HepG2 (cell line): ENCODE results near the gene TPPP3. TPM values are rescaled to one million over a fixed set of nuclear protein-coding genes. Genes with fewer than 3 reads are reported as not detected.
"Not testable (repeated sequence)": the region's sequence is repeated elsewhere in the genome, so short reads cannot be mapped to it uniquely, and the experiment has no call there.

Source experiments
- ATAC-seq: fragments of 200-7000 bp; cut with Tn5 transposase; 3 replicates; pipeline ENCODE4 v1.9.1; 2020; ENCODE audit warnings: mild to moderate bottlenecking, moderate library complexity
- BruUV-seq: library from RNA; stranded (reverse); fragments of 400-500 nt; replicated peaks from 2 replicates; lab custom pipeline; 2021; lab: Mats Ljungman, UMichigan
- CTCF ChIA-PET: fragments of 300-600 bp; formaldehyde crosslinking; extraction: SDS; loops from one replicate; lab custom pipeline; 2021; ENCODE audit warnings: low total read pairs, inconsistent platforms, low intra/inter-chr PET ratio; lab: Yijun Ruan, JAX
- POLR2A ChIA-PET: fragments of 350-600 bp; sonication (Branson Sonifier 250); formaldehyde crosslinking; loops from one replicate; lab custom pipeline; 2020; ENCODE audit warnings: antibody characterized with exemption, inconsistent platforms; lab: Yijun Ruan, JAX
- DNase-seq: peaks from one replicate; pipeline ENCODE4 v3.0.0-alpha.2; 2015; ENCODE audit warnings: low spot score
- FAIRE-seq: peaks from 3 replicates; lab custom pipeline; 2011; peaks lifted over from hg19 to GRCh38; lab: Jason Lieb, UNC
- H2AFZ ChIP-seq: one replicate; pipeline ENCODE4 v1.6.1; 2011; ENCODE audit warnings: low read length, inconsistent platforms
- H3K27ac ChIP-seq: fragments of 300-600 bp; 3 replicates; pipeline ENCODE4 v1.8.0; 2011; ENCODE audit warnings: mixed run types, mild to moderate bottlenecking, mixed read lengths, low read length, inconsistent platforms; ENCODE audit not compliant: insufficient read depth; ENCODE audit errors: extremely low read length
- H3K27me3 ChIP-seq, 2 experiments: fragments of 200-600 bp in 1 of 2; 2 replicates in 1 of 2; 3 replicates in 1 of 2; pipeline versions ENCODE4 v1.6.0 to v1.8.0; 2011; ENCODE audit warnings: low read length in 2 of 2, mild to moderate bottlenecking in 2 of 2, moderate library complexity in 2 of 2, inconsistent platforms in 1 of 2; ENCODE audit not compliant: insufficient read depth in 2 of 2, control insufficient read depth in 1 of 2
- H3K36me3 ChIP-seq, 2 experiments: fragments of 200-600 bp in 1 of 2; replicated peaks in 1 of 2; 2 replicates in 1 of 2; 3 replicates in 1 of 2; pipeline versions ENCODE4 v1.5.1 to v1.8.0; 2011; ENCODE audit warnings: low read length in 2 of 2, inconsistent platforms in 1 of 2; ENCODE audit not compliant: insufficient read depth in 2 of 2, control insufficient read depth in 1 of 2
- H3K4me1 ChIP-seq: 2 replicates; pipeline ENCODE4 v1.5.1; 2012; ENCODE audit warnings: low read length, inconsistent platforms; ENCODE audit not compliant: insufficient read depth
- H3K4me2 ChIP-seq: 2 replicates; pipeline ENCODE4 v1.6.0; 2011; ENCODE audit warnings: low read depth, low read length, inconsistent platforms
- H3K4me3 ChIP-seq, 3 experiments: fragments of 200-600 bp in 1 of 3; sonication (generic), shearing (Covaris generic) in 1 of 3; replicated peaks in 1 of 3; 2 replicates each; pipeline ENCODE4 v1.5.1; 2011 to 2016; ENCODE audit warnings: low read length in 3 of 3, inconsistent platforms in 2 of 3, low read depth in 2 of 3, mild to moderate bottlenecking in 2 of 3, control low read depth in 1 of 3, mixed read lengths in 1 of 3; ENCODE audit not compliant: insufficient read depth in 1 of 3
- H3K79me2 ChIP-seq: one replicate; pipeline ENCODE4 v1.6.1; 2011; ENCODE audit warnings: low read length, inconsistent platforms; ENCODE audit not compliant: insufficient read depth
- H3K9ac ChIP-seq: 2 replicates; pipeline ENCODE4 v1.6.0; 2011; ENCODE audit warnings: mild to moderate bottlenecking, low read depth, low read length, inconsistent platforms; ENCODE audit not compliant: insufficient read depth
- H3K9me3 ChIP-seq: 2 replicates; pipeline ENCODE4 v1.5.1; 2012; ENCODE audit warnings: mild to moderate bottlenecking, low read length
- H4K20me1 ChIP-seq: 2 replicates; pipeline ENCODE4 v1.6.0; 2011; ENCODE audit warnings: inconsistent platforms, mild to moderate bottlenecking, low read length, moderate library complexity; ENCODE audit not compliant: insufficient read depth
- FOXA1 ChIP-seq, 2 experiments: fragments of 450-650 bp in 1 of 2; sonication (generic) in 1 of 2; formaldehyde crosslinking in 1 of 2; IDR thresholded peaks; 2 replicates each; pipeline versions ENCODE4 v1.4.0 to v1.6.1; 2016 to 2020; ENCODE audit warnings: missing genetic modification reagents in 1 of 2
- IRF1 ChIP-seq: sonication (generic); formaldehyde crosslinking; IDR thresholded peaks from 2 replicates; pipeline ENCODE4 v1.4.0; 2020; ENCODE audit warnings: low read depth, mild to moderate bottlenecking, missing genetic modification reagents
- RAD51 ChIP-seq: fragments of 450-650 bp; IDR thresholded peaks from 2 replicates; pipeline ENCODE4 v1.6.1; 2016; ENCODE audit warnings: borderline replicate concordance
- ZNF350 ChIP-seq: sonication (generic); formaldehyde crosslinking; IDR thresholded peaks from 2 replicates; pipeline ENCODE4 v1.4.0; 2020; ENCODE audit warnings: mild to moderate bottlenecking, low read depth, missing genetic modification reagents, borderline replicate concordance
- WGBS: methylation state at CpG from one replicate; pipeline ENCODE4 v1.1.6; 2017; ENCODE audit warnings: low lambda C conversion rate; 5-methylcytosine and 5-hydroxymethylcytosine counted together
- in situ Hi-C: cut with HindIII; loops from 2 replicates; pipeline ENCODE4 v1.10.0; 2017; ENCODE audit warnings: low pct_unique_long_range_greater_than_20kb; ENCODE audit not compliant: extremely low pct_ligation_motif_present
- intact Hi-C: fragments of 100-400 bp; cut with micrococcal nuclease; formaldehyde crosslinking; loops from one replicate; pipeline ENCODE4 v1.10.0; 2022; ENCODE audit not compliant: unreplicated experiment
- polyA plus RNA-seq, 8 experiments: library from polyadenylated mRNA; depleted of rRNA in 3 of 8; stranded (reverse) in 7 of 8; unstranded in 1 of 8; fragments of >200 nt; fragmentation: Illumina TruSeq in 4 of 8; extraction: Trizol in 4 of 8; gene quantifications; 2 replicates each; pipeline versions ENCODE4 v1.2.1 to v1.2.3, GENCODE V29; 2011 to 2016; ENCODE audit warnings: low read depth in 4 of 8, missing spikeins in 1 of 8, mixed read lengths in 1 of 8; ENCODE audit not compliant: insufficient read depth in 1 of 8
- total RNA-seq, 5 experiments: library from RNA; depleted of rRNA; stranded (reverse); fragments of >200 nt; fragmentation: Illumina TruSeq; extraction: Trizol; gene quantifications; 2 replicates each; pipeline ENCODE4 v1.2.3, GENCODE V29; 2016; ENCODE audit warnings: low read depth in 1 of 5
- TF ChIP-seq, protein P1 (sequence below): sonication (generic); formaldehyde crosslinking; IDR thresholded peaks from 2 replicates; pipeline ENCODE4 v1.9.0; 2021; ENCODE audit warnings: missing genetic modification reagents, borderline replicate concordance

TPPP3 gene
- total and polyA plus RNA-seq, 2 of the 13 experiments (the other 11 are each of a cell fraction or from before 2014, with no cell fraction given): 0.16 to 0.44 TPM

DNA sequence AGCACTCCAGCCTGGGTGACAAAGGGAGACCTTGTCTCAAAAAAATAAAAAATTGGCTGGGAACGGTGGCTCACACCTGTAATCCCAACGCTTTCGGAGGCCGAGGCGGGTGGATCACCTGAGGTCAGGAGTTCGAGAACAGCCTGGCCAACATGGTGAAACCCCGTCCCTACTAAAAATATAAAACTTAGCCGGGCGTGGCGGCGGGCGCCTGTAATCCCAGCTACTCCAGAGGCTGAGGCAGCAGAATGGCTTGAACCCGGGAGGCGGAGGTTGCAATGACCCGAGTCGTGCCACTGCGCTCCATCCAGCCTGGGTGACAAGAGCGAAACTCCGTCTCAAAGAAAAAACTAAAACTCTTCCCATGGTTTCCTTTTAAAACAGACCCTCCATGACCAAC, 22.1 kb upstream of the TPPP3 start:
- in situ Hi-C loops: not testable (repeated sequence)
- H2AFZ ChIP-seq: peak overlapping the region; percentile 57
- BruUV-seq: TSS peak; percentile 62

GRCh38 chr16:67413978-67414911, 20.9 kb upstream of the TPPP3 start:
- no peaks in the 10 kb centered on the region for H3K36me3 ChIP-seq
- H3K27ac ChIP-seq: no peak overlapping the region
- no peak for TF ChIP-seq RAD51
- TF ChIP-seq IRF1 (CRISPR knock-in tag): no peak
- TF ChIP-seq FOXA1 (IDR thresholded peaks at IDR 0.05): no peak
- TF ChIP-seq FOXA1 (CRISPR knock-in tag; IDR thresholded peaks at IDR 0.05): peak; percentile 38; the same call in 1 of the 2 replicates
- TF ChIP-seq, protein P1, sequence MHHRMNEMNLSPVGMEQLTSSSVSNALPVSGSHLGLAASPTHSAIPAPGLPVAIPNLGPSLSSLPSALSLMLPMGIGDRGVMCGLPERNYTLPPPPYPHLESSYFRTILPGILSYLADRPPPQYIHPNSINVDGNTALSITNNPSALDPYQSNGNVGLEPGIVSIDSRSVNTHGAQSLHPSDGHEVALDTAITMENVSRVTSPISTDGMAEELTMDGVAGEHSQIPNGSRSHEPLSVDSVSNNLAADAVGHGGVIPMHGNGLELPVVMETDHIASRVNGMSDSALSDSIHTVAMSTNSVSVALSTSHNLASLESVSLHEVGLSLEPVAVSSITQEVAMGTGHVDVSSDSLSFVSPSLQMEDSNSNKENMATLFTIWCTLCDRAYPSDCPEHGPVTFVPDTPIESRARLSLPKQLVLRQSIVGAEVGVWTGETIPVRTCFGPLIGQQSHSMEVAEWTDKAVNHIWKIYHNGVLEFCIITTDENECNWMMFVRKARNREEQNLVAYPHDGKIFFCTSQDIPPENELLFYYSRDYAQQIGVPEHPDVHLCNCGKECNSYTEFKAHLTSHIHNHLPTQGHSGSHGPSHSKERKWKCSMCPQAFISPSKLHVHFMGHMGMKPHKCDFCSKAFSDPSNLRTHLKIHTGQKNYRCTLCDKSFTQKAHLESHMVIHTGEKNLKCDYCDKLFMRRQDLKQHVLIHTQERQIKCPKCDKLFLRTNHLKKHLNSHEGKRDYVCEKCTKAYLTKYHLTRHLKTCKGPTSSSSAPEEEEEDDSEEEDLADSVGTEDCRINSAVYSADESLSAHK: no peak
- FAIRE-seq (no peak), DNase-seq (no peak), ATAC-seq (no peak)
- peaks cover 0 to 10% of the 10 kb centered on the region in 2 experiments; a peak in 2 of 5 replicates for H3K27me3 ChIP-seq
- POLR2A ChIA-PET: interaction anchor here (1.1 kb wide), 1 partner anchor 17 kb away, joined by 3 read pairs; the partner anchor contains the start of gene HSD11B2
- H3K9ac ChIP-seq: no peak overlapping the region
- no peak overlapping the region for H3K4me2 ChIP-seq
- CTCF ChIA-PET: no interaction called here
- H3K4me3 ChIP-seq: no peak overlapping the region
- WGBS: 47% methylated on average over 6 of the region's 6 CpGs
- no peaks in the 10 kb centered on the region for H4K20me1 ChIP-seq
- intact Hi-C loops (no loop called here), in situ Hi-C loops (no loop called here)
- H2AFZ ChIP-seq: peak overlapping the region; percentile 34
- H3K4me1 ChIP-seq: peaks cover 46% of the 10 kb centered on the region
- BruUV-seq: no TSS peak
- no peaks in the 10 kb centered on the region for H3K79me2 ChIP-seq
- no peaks in the 10 kb centered on the region for H3K9me3 ChIP-seq

More for the DNA sequence above, 22.1 kb upstream of the TPPP3 start:
- Histone ChIP-seq H3K27me3 (peaks cover 0 to 15% of the 10 kb centered on the region in 2 experiments; a peak in 2 of 5 replicates), H3K4me3 (peak overlapping the region; percentile 54 to 78 (median 76); a peak in 5 of 6 replicates), H3K4me2 (peak overlapping the region; percentile 95), H3K9ac (peak overlapping the region; percentile 69), H3K4me1 (peaks cover 46% of the 10 kb centered on the region)
- ChIA-PET CTCF (interaction anchor here (2.3 kb wide), 1 partner anchor 136 kb away, joined by 7 read pairs; the partner anchor contains the start of gene PLEKHG4), POLR2A (interaction anchor here (1.1 kb wide), 1 partner anchor 16 kb away, joined by 3 read pairs; the partner anchor contains the start of gene HSD11B2)
- peak; percentile 5; the same call in 1 of the 2 replicates for TF ChIP-seq ZNF350
- H3K9me3 ChIP-seq, H3K79me2 ChIP-seq, DNase-seq, ATAC-seq, intact Hi-C loops, FAIRE-seq, H4K20me1 ChIP-seq, H3K27ac ChIP-seq, H3K36me3 ChIP-seq: not testable (repeated sequence)
- WGBS: 91% methylated on average over 19 of the region's 19 CpGs
